B cell (primary cell): Measurements from ENCODE around the gene SPTAN1. TPM values are rescaled to one million over a fixed set of nuclear protein-coding genes. Genes with fewer than 3 reads are reported as not detected.
A peak's percentile ranks its signal among the peaks of the same experiment; 100 is the strongest.

Experiments used
- ATAC-seq: fragments of 200-7000 bp; cut with Tn5 transposase; one replicate; pipeline ENCODE4 v1.10.0; 2021; ENCODE audit warnings: low read depth, mild to moderate bottlenecking, moderate number of reproducible peaks, moderate library complexity
- CTCF ChIA-PET: fragments of 350-600 bp; sonication (Branson Sonifier 250); formaldehyde crosslinking; loops from one replicate; lab custom pipeline; 2021; ENCODE audit warnings: antibody characterized with exemption, inconsistent platforms; lab: Charles Lee
- POLR2A ChIA-PET: fragments of 350-600 bp; sonication (Branson Sonifier 250); formaldehyde crosslinking; loops from one replicate; lab custom pipeline; 2021; ENCODE audit warnings: antibody characterized with exemption; lab: Charles Lee
- DNase-seq: peaks from one replicate; pipeline ENCODE4 v3.0.0; 2013
- H2AFZ ChIP-seq: 2 replicates; pipeline ENCODE4 v1.6.1; 2012; ENCODE audit warnings: mild to moderate bottlenecking, low read depth, low read length; ENCODE audit not compliant: insufficient read depth, poor library complexity, severe bottlenecking
- H3K27ac ChIP-seq, 2 donors: 1 replicate in 1 of 2; 2 replicates in 1 of 2; pipeline ENCODE4 v1.5.1; 2012 to 2013; ENCODE audit warnings: low read length in 2 of 2, mild to moderate bottlenecking in 2 of 2, moderate library complexity in 1 of 2
- H3K27me3 ChIP-seq, 4 experiments: fragments of 200-600 bp in 1 of 4; sonication (generic) in 1 of 4; replicated peaks in 1 of 4; 1 replicate in 2 of 4; 2 replicates in 2 of 4; pipeline versions ENCODE4 v1.6.1 to v1.7.0; 2013 to 2016; ENCODE audit warnings: low read length in 3 of 4, mild to moderate bottlenecking in 2 of 4, mixed read lengths in 1 of 4, moderate library complexity in 1 of 4; ENCODE audit not compliant: insufficient read depth in 4 of 4, control insufficient read depth in 3 of 4; ENCODE audit errors: control extremely low read depth in 1 of 4
- H3K36me3 ChIP-seq, 2 experiments: replicated peaks in 1 of 2; 1 replicate in 1 of 2; 2 replicates in 1 of 2; pipeline versions ENCODE4 v1.6.1 to v1.7.1; 2013; ENCODE audit warnings: low read length in 1 of 2; ENCODE audit not compliant: insufficient read depth in 2 of 2, control insufficient read depth in 1 of 2; ENCODE audit errors: control extremely low read depth in 1 of 2, extremely low read depth in 1 of 2
- H3K4me1 ChIP-seq, 2 donors: fragments of 200-600 bp in 1 of 2; sonication (generic) in 1 of 2; 1 replicate in 1 of 2; 2 replicates in 1 of 2; pipeline versions ENCODE4 v1.5.1 to v1.6.1; 2013 to 2017; ENCODE audit warnings: low read length in 2 of 2; ENCODE audit not compliant: control insufficient read depth in 2 of 2, insufficient read depth in 2 of 2
- H3K4me2 ChIP-seq: replicated peaks from 2 replicates; pipeline ENCODE3; 2012; ENCODE audit warnings: mild to moderate bottlenecking, low read depth, low read length; ENCODE audit not compliant: poor library complexity, severe bottlenecking
- H3K4me3 ChIP-seq, 5 experiments: fragments of 200-600 bp in 1 of 5; sonication (generic) in 1 of 5; 1 replicate in 3 of 5; 2 replicates in 2 of 5; pipeline versions ENCODE4 v1.5.1 to v1.7.0; 2011 to 2016; ENCODE audit warnings: low read length in 4 of 5, mild to moderate bottlenecking in 4 of 5, low read depth in 2 of 5, control low read depth in 1 of 5, moderate library complexity in 1 of 5; ENCODE audit not compliant: insufficient read depth in 1 of 5; ENCODE audit errors: control extremely low read depth in 1 of 5, extremely low read depth in 1 of 5
- H3K79me2 ChIP-seq: fragments of 200-600 bp; sonication (generic); one replicate; pipeline ENCODE4 v1.6.0; 2016; ENCODE audit warnings: low read length; ENCODE audit not compliant: control insufficient read depth, insufficient read depth
- H3K9ac ChIP-seq: fragments of 200-600 bp; sonication (generic); 2 replicates; pipeline ENCODE4 v1.6.1; 2017; ENCODE audit warnings: mild to moderate bottlenecking, low read length, moderate library complexity
- H3K9me3 ChIP-seq, 3 donors: one replicate each; pipeline versions ENCODE4 v1.6.1 to v1.7.1; 2013; ENCODE audit warnings: low read length in 2 of 3; ENCODE audit not compliant: control insufficient read depth in 2 of 3, insufficient read depth in 1 of 3; ENCODE audit errors: control extremely low read depth in 1 of 3
- H4K20me1 ChIP-seq: 2 replicates; pipeline ENCODE4 v1.6.0; 2012; ENCODE audit warnings: mild to moderate bottlenecking, low read length; ENCODE audit not compliant: insufficient read depth, control insufficient read depth, poor library complexity, severe bottlenecking
- H3K27ac Mint-ChIP-seq: one replicate; pipeline ENCODE4 v1.8.0; 2021; ENCODE audit warnings: mixed read lengths
- H3K27me3 Mint-ChIP-seq: one replicate; pipeline ENCODE4 v1.8.0; 2021; ENCODE audit warnings: mixed read lengths
- H3K4me1 Mint-ChIP-seq: one replicate; pipeline ENCODE4 v1.8.0; 2021; ENCODE audit warnings: mixed read lengths
- H3K4me3 Mint-ChIP-seq: one replicate; pipeline ENCODE4 v1.8.0; 2021; ENCODE audit warnings: mixed read lengths
- H3K9me3 Mint-ChIP-seq: one replicate; pipeline ENCODE4 v1.8.0; 2022; ENCODE audit warnings: mixed read lengths; ENCODE audit not compliant: insufficient read depth
- CTCF ChIP-seq: fragments of 200-600 bp; IDR thresholded peaks from one replicate; pipeline ENCODE4 v1.8.0; 2022; ENCODE audit warnings: antibody characterized with exemption, mild to moderate bottlenecking
- EZH2 ChIP-seq: IDR thresholded peaks from 2 replicates; pipeline ENCODE4 v1.6.1; 2012; ENCODE audit warnings: borderline replicate concordance, low read depth, mild to moderate bottlenecking, moderate library complexity, low read length; ENCODE audit not compliant: insufficient read depth, poor library complexity, severe bottlenecking
- WGBS: methylation state at CpG from one replicate; pipeline ENCODE4 v1.1.5; 2013; ENCODE audit warnings: missing lambda C conversion rate; ENCODE audit not compliant: insufficient coverage; 5-methylcytosine and 5-hydroxymethylcytosine counted together
- intact Hi-C: fragments of 100-400 bp; cut with micrococcal nuclease; formaldehyde crosslinking; loops from one replicate; pipeline ENCODE4 v1.10.0; 2022
- polyA plus RNA-seq: library from polyadenylated mRNA; depleted of rRNA; stranded (reverse); fragments of >200 nt; gene quantifications from 2 replicates; pipeline ENCODE4 v1.2.3, GENCODE V29; 2012
- total RNA-seq, 2 donors: library from RNA; stranded (reverse); fragments of 120-200 nt in 1 of 2; gene quantifications; 1 replicate in 1 of 2; 2 replicates in 1 of 2; pipeline versions ENCODE4 v1.2.3 to v1.2.4, GENCODE V29; 2013 to 2022

Gene SPTAN1
- total and polyA plus RNA-seq, 2 donors (not counting 1 experiment from before 2014, with no cell fraction given): 129 to 351 TPM

GRCh38 chr9:128654481-128654880 lies 102.1 kb downstream of the SPTAN1 start:
- H3K4me1 Mint-ChIP-seq: peaks cover 13% of the 10 kb centered on the region
- Histone ChIP-seq H3K4me3 (no peak overlapping the region), H2AFZ (no peak overlapping the region), H3K27ac (no peak overlapping the region), H3K79me2 (peaks cover 12% of the 10 kb centered on the region), H4K20me1 (no peaks in the 10 kb centered on the region), H3K4me2 (no peak overlapping the region), H3K9me3 (no peaks in the 10 kb centered on the region), H3K36me3 (no peaks in the 10 kb centered on the region), H3K27me3 (no peaks in the 10 kb centered on the region), H3K4me1 (peaks cover 2 to 14% of the 10 kb centered on the region in 2 donors), H3K9ac (no peak overlapping the region)
- H3K4me3 Mint-ChIP-seq: peak overlapping the region; percentile 9
- no peak for DNase-seq
- intact Hi-C loops: no loop called here
- CTCF ChIA-PET: interaction anchor here (0.8 to 1.9 kb wide), 3 partner anchors 35 to 48 kb away, joined by 3 to 6 read pairs (median 3); partner anchors contain the start of genes PKN3 and SET
- ATAC-seq: no peak
- no peaks in the 10 kb centered on the region for H3K9me3 Mint-ChIP-seq
- POLR2A ChIA-PET: interaction anchor here (0.6 kb wide), 2 partner anchors 28 to 362 kb away, joined by 3 to 4 read pairs; no protein-coding TSS in a partner anchor
- peak overlapping the region; percentile 80 for H3K27ac Mint-ChIP-seq
- no peak for TF ChIP-seq EZH2
- TF ChIP-seq CTCF: no peak
- WGBS: 100% methylated on average over 1 of the region's 1 CpG
- H3K27me3 Mint-ChIP-seq: no peaks in the 10 kb centered on the region

- ChIA-PET CTCF (no interaction called here), POLR2A (interaction anchor here (0.6 to 1.8 kb wide), 9 partner anchors 9 to 286 kb away, joined by 3 to 7 read pairs (median 5); partner anchors contain the start of genes ENDOG, SET and URM1)
- H3K27ac Mint-ChIP-seq: peak within 1 kb of the TSS; percentile 100
- Histone ChIP-seq H3K4me1 (peaks cover 2 to 14% of the 10 kb centered on the region in 2 donors), H4K20me1 (no peaks in the 10 kb centered on the region), H3K79me2 (peaks cover 2% of the 10 kb centered on the region), H3K36me3 (no peaks in the 10 kb centered on the region), H3K9ac (peak within 1 kb of the TSS; percentile 94), H3K9me3 (no peaks in the 10 kb centered on the region), H2AFZ (peak within 1 kb of the TSS; percentile 100), H3K4me2 (peak within 1 kb of the TSS; percentile 91), H3K27ac (peak within 1 kb of the TSS; percentile 92 to 95), H3K4me3 (peak within 1 kb of the TSS; percentile 66 to 97 (median 89)), H3K27me3 (no peaks in the 10 kb centered on the region)
- peaks cover 13% of the 10 kb centered on the region for H3K4me1 Mint-ChIP-seq
- H3K4me3 Mint-ChIP-seq: peak within 1 kb of the TSS; percentile 96
- peak; percentile 90 for DNase-seq
- no peaks in the 10 kb centered on the region for H3K9me3 Mint-ChIP-seq
- peak; percentile 80 for ATAC-seq
- no peaks in the 10 kb centered on the region for H3K27me3 Mint-ChIP-seq
- TF ChIP-seq EZH2 (no peak), CTCF (no peak)
- under 1% methylated on average over 80 of the region's 86 CpGs for WGBS
- intact Hi-C loops: loop anchor here (1.0 to 5.0 kb wide), 7 partner anchors 28 to 200 kb away; partner anchors contain the start of genes ODF2, PKN3, SET and SPTAN1
Observed at GRCh38 chr9:128656416-128657343, 104.3 kb downstream of the SPTAN1 start, which contains the start of gene DYNC2I2. Gene DYNC2I2, minus strand, starts transcription at chr9:128656847. Its CDS starts 121 bp downstream, at chr9:128656726.
